Measurements from ENCODE around the gene RBFOX2.

DNA sequence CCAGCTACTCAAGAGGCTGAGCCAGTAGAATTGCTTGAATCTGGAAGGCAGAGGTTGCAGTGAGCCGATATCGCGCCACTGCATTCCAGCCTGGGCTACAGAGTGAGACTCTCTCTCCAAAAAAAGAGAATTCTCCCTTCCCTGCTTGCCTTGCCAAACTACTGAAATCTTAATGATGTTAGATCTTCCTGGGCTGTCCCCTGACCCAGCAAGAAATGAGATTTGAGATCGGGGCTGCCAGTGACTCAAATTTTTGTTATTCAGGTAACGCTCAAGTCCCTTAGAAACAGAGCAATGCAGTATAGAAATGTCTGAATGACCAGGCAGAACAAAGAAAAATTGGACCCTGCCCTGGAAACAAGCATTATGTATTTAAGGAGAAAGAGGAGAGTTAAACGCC lies 4.0 kb upstream of the RBFOX2 start:
- TF ChIP-seq, protein P1, sequence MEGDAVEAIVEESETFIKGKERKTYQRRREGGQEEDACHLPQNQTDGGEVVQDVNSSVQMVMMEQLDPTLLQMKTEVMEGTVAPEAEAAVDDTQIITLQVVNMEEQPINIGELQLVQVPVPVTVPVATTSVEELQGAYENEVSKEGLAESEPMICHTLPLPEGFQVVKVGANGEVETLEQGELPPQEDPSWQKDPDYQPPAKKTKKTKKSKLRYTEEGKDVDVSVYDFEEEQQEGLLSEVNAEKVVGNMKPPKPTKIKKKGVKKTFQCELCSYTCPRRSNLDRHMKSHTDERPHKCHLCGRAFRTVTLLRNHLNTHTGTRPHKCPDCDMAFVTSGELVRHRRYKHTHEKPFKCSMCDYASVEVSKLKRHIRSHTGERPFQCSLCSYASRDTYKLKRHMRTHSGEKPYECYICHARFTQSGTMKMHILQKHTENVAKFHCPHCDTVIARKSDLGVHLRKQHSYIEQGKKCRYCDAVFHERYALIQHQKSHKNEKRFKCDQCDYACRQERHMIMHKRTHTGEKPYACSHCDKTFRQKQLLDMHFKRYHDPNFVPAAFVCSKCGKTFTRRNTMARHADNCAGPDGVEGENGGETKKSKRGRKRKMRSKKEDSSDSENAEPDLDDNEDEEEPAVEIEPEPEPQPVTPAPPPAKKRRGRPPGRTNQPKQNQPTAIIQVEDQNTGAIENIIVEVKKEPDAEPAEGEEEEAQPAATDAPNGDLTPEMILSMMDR (IDR thresholded peaks at IDR 0.05) = no peak
- no peak for TF ChIP-seq SIN3A (IDR thresholded peaks at IDR 0.05; ENCODE audit: borderline replicate concordance, insufficient read depth, low read depth, low read length)

All from Panc1 (cell line).